GM20000 (cell line): ENCODE results near the gene ZNF410.

Source experiments
- DNase-seq: peaks from one replicate; pipeline ENCODE4 v3.0.0; 2012; ENCODE audit warnings: low spot score
- CTCF ChIP-seq: IDR thresholded peaks from 2 replicates; pipeline ENCODE4 v1.5.1; 2012; ENCODE audit warnings: mild to moderate bottlenecking, control low read depth; ENCODE audit errors: extremely low read depth, missing control alignments

Gene ZNF410

GRCh38 chr14:73870525-73871235 lies 16.0 kb upstream of the ZNF410 start:
- TF ChIP-seq CTCF, result no peak
- DNase-seq, result no peak

- DNase-seq, result no peak
- TF ChIP-seq CTCF, result no peak
Observed at GRCh38 chr14:73873660-73874059, 13.0 kb upstream of the ZNF410 start.

- no peak for TF ChIP-seq CTCF
- no peak for DNase-seq
Observed at GRCh38 chr14:73877790-73878189, 8.9 kb upstream of the ZNF410 start.

- TF ChIP-seq CTCF, result no peak
- DNase-seq, result no peak
Observed at GRCh38 chr14:73878436-73878835, 8.2 kb upstream of the ZNF410 start.

- DNase-seq, result no peak
- TF ChIP-seq CTCF, result no peak
Observed at GRCh38 chr14:73879027-73879426, 7.6 kb upstream of the ZNF410 start.

- peak; percentile 24 for DNase-seq
- TF ChIP-seq CTCF, result no peak
Observed at GRCh38 chr14:73884438-73885190, 2.0 kb upstream of the ZNF410 start.

- TF ChIP-seq CTCF, result no peak
- no peak for DNase-seq
Observed at GRCh38 chr14:73887318-73887616, 608 bp downstream of the ZNF410 start.
